H1 (cell line): ENCODE results near the gene FABP6.

Source experiments
- BRCA1 ChIP-seq: IDR thresholded peaks from 2 replicates; pipeline ENCODE4 v1.6.1; 2012; ENCODE audit warnings: low read depth, low read length, improper control_type of control experiment
- CEBPB ChIP-seq: IDR thresholded peaks from 2 replicates; pipeline ENCODE4 v1.6.1; 2012; ENCODE audit warnings: low read depth, low read length
- EZH2 ChIP-seq: fragments of 200-600 bp; sonication (generic); IDR thresholded peaks from 2 replicates; pipeline ENCODE4 v1.7.1; 2012; ENCODE audit warnings: low read depth, mild to moderate bottlenecking, moderate library complexity, low read length, inconsistent platforms; ENCODE audit not compliant: severe bottlenecking
- POLR2A ChIP-seq, 2 experiments: IDR thresholded peaks; 1 replicate in 1 of 2; 2 replicates in 1 of 2; pipeline ENCODE4 v1.6.1; 2011; ENCODE audit warnings: low read depth in 2 of 2, low read length in 2 of 2, mild to moderate bottlenecking in 2 of 2; ENCODE audit errors: control extremely low read depth in 1 of 2
- RAD21 ChIP-seq, 2 experiments: IDR thresholded peaks in 1 of 2; conservative IDR thresholded peaks in 1 of 2; 2 replicates each; pipeline ENCODE4 v1.6.1; 2011; ENCODE audit warnings: low read depth in 2 of 2, low read length in 2 of 2, improper control_type of control experiment in 1 of 2, inconsistent platforms in 1 of 2, mild to moderate bottlenecking in 1 of 2, moderate library complexity in 1 of 2
- TAF1 ChIP-seq: IDR thresholded peaks from 2 replicates; pipeline ENCODE4 v1.6.1; 2011; ENCODE audit warnings: mild to moderate bottlenecking, low read depth, low read length
- TBP ChIP-seq: IDR thresholded peaks from 2 replicates; pipeline ENCODE4 v1.6.1; 2011; ENCODE audit warnings: low read depth, low read length, improper control_type of control experiment
- TF ChIP-seq, protein P1 (sequence below), 3 experiments: IDR thresholded peaks; 1 replicate in 2 of 3; 2 replicates in 1 of 3; pipeline versions ENCODE4 v1.5.1 to v1.6.1; 2011; ENCODE audit warnings: low read length in 3 of 3, mild to moderate bottlenecking in 3 of 3, inconsistent platforms in 2 of 3, low read depth in 1 of 3, moderate library complexity in 1 of 3; ENCODE audit not compliant: insufficient read depth in 1 of 3; ENCODE audit errors: control extremely low read depth in 1 of 3
- TF ChIP-seq, protein P2 (sequence below): IDR thresholded peaks from 2 replicates; pipeline ENCODE4 v1.6.1; 2012; ENCODE audit warnings: inconsistent platforms
- TF ChIP-seq, protein P3 (sequence below): IDR thresholded peaks from 2 replicates; pipeline ENCODE4 v1.6.1; 2012; ENCODE audit warnings: inconsistent platforms

DNA sequence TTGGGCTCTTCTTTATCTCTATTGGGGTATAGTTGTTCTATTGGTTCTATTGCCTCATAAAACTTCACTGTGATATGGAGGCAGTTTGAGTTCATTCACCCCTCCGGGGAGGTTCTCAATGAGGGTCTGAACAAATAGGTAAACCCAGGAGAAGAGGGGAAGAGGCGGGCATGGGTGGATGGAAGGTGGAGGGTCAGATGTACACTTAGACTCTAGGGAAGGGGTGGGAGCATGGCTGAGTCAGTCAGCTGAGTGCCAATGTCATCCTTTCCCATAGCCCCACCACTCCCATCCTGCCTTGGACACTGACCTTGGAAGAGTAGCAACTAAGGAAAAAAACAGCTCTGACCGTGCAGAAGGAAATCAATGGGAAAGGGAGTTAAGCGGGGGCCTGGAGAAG is 9.9 kb upstream of the FABP6 start:
- TF ChIP-seq EZH2 (no peak), TBP (no peak), TAF1 (no peak), POLR2A (IDR thresholded peaks at IDR 0.05; ENCODE audit: control extremely low read depth in 1 of 2, low read depth in 2 of 2, low read length in 2 of 2) (no peak), CEBPB (no peak), RAD21 (IDR thresholded peaks at IDR 0.05 in 1 of 2, conservative IDR thresholded peaks at IDR 0.05 in 1 of 2; ENCODE audit: low read depth in 2 of 2, low read length in 2 of 2) (no peak), BRCA1 (no peak)
- TF ChIP-seq, protein P1, sequence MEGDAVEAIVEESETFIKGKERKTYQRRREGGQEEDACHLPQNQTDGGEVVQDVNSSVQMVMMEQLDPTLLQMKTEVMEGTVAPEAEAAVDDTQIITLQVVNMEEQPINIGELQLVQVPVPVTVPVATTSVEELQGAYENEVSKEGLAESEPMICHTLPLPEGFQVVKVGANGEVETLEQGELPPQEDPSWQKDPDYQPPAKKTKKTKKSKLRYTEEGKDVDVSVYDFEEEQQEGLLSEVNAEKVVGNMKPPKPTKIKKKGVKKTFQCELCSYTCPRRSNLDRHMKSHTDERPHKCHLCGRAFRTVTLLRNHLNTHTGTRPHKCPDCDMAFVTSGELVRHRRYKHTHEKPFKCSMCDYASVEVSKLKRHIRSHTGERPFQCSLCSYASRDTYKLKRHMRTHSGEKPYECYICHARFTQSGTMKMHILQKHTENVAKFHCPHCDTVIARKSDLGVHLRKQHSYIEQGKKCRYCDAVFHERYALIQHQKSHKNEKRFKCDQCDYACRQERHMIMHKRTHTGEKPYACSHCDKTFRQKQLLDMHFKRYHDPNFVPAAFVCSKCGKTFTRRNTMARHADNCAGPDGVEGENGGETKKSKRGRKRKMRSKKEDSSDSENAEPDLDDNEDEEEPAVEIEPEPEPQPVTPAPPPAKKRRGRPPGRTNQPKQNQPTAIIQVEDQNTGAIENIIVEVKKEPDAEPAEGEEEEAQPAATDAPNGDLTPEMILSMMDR (IDR thresholded peaks at IDR 0.05; ENCODE audit: control extremely low read depth in 1 of 3, insufficient read depth in 1 of 3, low read depth in 1 of 3, low read length in 3 of 3) = no peak
- TF ChIP-seq, protein P2, sequence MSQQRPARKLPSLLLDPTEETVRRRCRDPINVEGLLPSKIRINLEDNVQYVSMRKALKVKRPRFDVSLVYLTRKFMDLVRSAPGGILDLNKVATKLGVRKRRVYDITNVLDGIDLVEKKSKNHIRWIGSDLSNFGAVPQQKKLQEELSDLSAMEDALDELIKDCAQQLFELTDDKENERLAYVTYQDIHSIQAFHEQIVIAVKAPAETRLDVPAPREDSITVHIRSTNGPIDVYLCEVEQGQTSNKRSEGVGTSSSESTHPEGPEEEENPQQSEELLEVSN = no peak
- TF ChIP-seq, protein P3, sequence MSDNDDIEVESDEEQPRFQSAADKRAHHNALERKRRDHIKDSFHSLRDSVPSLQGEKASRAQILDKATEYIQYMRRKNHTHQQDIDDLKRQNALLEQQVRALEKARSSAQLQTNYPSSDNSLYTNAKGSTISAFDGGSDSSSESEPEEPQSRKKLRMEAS = no peak
